Lower leg skin (tissue), 3 donors: ENCODE data around the gene MIF.

Source experiments
- POLR2A ChIP-seq, 2 donors: fragments of 450-650 bp; IDR thresholded peaks; one replicate each; pipeline ENCODE4 v1.6.1; 2016 to 2017; ENCODE audit warnings: antibody characterized with exemption in 2 of 2, mild to moderate bottlenecking in 1 of 2, moderate library complexity in 1 of 2
- TF ChIP-seq, protein P1 (sequence below), 3 donors: fragments of 450-650 bp; IDR thresholded peaks; one replicate each; pipeline ENCODE4 v1.5.1; 2016; ENCODE audit warnings: antibody characterized with exemption in 3 of 3, mild to moderate bottlenecking in 3 of 3, moderate library complexity in 2 of 3

DNA sequence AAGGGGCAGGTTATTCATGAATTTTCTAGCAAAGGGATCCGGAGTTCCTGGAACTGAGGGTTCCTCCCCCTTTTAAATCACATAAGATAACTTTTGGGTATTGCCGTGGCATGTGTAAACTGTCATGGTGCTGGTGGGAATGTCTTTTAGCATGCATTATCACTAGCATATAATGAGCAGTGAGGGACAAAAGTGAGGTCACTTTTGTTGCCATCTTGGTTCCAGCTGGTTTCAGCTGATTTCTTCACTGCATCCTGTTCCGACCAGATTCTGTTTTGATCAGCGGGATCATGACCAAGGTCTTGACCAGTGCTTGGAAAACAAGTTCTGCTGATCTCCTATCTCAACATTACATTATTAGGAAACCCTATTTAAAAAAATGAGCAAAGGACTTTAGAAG, 7.4 kb downstream of the MIF start:
- TF ChIP-seq, protein P1, sequence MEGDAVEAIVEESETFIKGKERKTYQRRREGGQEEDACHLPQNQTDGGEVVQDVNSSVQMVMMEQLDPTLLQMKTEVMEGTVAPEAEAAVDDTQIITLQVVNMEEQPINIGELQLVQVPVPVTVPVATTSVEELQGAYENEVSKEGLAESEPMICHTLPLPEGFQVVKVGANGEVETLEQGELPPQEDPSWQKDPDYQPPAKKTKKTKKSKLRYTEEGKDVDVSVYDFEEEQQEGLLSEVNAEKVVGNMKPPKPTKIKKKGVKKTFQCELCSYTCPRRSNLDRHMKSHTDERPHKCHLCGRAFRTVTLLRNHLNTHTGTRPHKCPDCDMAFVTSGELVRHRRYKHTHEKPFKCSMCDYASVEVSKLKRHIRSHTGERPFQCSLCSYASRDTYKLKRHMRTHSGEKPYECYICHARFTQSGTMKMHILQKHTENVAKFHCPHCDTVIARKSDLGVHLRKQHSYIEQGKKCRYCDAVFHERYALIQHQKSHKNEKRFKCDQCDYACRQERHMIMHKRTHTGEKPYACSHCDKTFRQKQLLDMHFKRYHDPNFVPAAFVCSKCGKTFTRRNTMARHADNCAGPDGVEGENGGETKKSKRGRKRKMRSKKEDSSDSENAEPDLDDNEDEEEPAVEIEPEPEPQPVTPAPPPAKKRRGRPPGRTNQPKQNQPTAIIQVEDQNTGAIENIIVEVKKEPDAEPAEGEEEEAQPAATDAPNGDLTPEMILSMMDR (IDR thresholded peaks at IDR 0.05), result no peak
- TF ChIP-seq POLR2A (IDR thresholded peaks at IDR 0.05), result no peak
